Spleen (tissue), 7 donors: ENCODE data around the gene RHBDL1.

Experiments used
- CTCF ChIP-seq, 11 experiments: fragments of 200-600 bp in 7 of 11; fragments of 450-650 bp in 4 of 11; sonication (generic) in 4 of 11; IDR thresholded peaks in 8 of 11; conservative IDR thresholded peaks in 3 of 11; 1 replicate in 7 of 11; 2 replicates in 4 of 11; pipeline versions ENCODE4 v1.4.0 to v1.8.0; 2016 to 2021; ENCODE audit warnings: antibody characterized with exemption in 11 of 11, inconsistent platforms in 4 of 11, mild to moderate bottlenecking in 1 of 11
- POLR2AphosphoS5 ChIP-seq, 3 donors: sonication (generic); formaldehyde crosslinking; IDR thresholded peaks; one replicate each; pipeline ENCODE4 v1.5.1; 2017; ENCODE audit warnings: antibody characterized with exemption in 3 of 3
- donor health status: DM: no; HTN: no; CAD: no; lungs with moderate emphysema.
- donor health status: DM: no; HTN: no; CAD: no.
- donor health status: DM: no; HTN: no; CAD: no.

DNA sequence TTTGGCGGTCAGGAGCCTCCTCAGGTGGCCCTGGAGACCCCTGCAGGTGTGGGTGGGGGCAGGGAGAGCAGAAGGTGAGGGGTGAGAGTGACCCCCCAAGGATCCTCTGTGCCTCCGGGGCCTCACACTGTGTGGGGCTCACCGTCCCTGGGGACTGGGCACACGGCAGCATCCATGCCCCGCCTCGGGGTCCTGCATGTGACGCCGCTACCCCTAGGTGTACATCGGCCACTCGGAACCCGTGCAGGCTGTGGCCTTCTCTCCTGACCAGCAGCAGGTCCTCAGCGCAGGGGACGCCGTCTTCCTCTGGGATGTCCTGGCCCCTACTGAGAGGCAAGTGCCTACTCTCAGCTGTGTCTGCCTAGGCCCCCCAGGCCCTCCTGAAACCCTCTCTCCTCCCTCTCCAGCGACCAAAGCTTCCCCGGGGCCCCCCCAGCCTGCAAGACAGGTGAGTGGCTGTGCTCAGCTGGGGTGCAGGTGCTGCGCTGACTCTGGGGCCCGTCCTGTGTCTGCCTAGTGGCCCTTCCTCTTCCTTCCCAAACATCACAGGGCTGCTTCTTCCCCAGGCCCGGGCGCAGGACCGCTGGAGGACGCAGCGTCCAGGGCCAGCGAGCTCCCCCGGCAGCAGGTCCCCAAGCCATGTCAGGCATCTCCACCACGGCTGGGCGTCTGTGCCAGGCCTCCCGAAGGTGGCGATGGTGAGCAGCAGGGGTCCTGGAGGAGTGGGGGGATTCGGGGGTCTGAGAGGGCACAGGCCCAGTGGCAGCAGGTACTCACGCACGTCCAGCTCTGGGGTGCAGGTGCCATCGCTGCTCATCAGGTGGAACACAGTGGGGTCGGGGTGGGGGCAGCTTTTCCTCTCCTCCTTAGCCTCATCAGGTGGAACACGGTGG lies 16.5 kb upstream of the RHBDL1 start:
- TF ChIP-seq CTCF (IDR thresholded peaks at IDR 0.05 in 8 of 11, conservative IDR thresholded peaks at IDR 0.05 in 3 of 11): no peak
- no peak for TF ChIP-seq POLR2AphosphoS5 (IDR thresholded peaks at IDR 0.05)
